HG02981 (cell line): ENCODE results near the gene APOE.
"Not testable (repeated sequence)": the region's sequence is repeated elsewhere in the genome, so short reads cannot be mapped to it uniquely, and the experiment has no call there.

Experiments
- ATAC-seq: cut with Tn5 transposase; IDR thresholded peaks from one replicate; pipeline ENCODE4 v1.9.1; 2021; ENCODE audit warnings: mild to moderate bottlenecking, moderate library complexity; ENCODE audit not compliant: unreplicated experiment

APOE gene

DNA sequence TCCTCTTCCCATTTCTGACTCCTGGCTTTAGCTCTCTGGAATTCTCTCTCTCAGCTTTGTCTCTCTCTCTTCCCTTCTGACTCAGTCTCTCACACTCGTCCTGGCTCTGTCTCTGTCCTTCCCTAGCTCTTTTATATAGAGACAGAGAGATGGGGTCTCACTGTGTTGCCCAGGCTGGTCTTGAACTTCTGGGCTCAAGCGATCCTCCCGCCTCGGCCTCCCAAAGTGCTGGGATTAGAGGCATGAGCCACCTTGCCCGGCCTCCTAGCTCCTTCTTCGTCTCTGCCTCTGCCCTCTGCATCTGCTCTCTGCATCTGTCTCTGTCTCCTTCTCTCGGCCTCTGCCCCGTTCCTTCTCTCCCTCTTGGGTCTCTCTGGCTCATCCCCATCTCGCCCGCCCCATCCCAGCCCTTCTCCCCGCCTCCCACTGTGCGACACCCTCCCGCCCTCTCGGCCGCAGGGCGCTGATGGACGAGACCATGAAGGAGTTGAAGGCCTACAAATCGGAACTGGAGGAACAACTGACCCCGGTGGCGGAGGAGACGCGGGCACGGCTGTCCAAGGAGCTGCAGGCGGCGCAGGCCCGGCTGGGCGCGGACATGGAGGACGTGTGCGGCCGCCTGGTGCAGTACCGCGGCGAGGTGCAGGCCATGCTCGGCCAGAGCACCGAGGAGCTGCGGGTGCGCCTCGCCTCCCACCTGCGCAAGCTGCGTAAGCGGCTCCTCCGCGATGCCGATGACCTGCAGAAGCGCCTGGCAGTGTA, 2.7 kb downstream of the APOE start:
- no peak for ATAC-seq

DNA sequence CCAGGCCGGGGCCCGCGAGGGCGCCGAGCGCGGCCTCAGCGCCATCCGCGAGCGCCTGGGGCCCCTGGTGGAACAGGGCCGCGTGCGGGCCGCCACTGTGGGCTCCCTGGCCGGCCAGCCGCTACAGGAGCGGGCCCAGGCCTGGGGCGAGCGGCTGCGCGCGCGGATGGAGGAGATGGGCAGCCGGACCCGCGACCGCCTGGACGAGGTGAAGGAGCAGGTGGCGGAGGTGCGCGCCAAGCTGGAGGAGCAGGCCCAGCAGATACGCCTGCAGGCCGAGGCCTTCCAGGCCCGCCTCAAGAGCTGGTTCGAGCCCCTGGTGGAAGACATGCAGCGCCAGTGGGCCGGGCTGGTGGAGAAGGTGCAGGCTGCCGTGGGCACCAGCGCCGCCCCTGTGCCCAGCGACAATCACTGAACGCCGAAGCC, 3.3 kb downstream of the APOE start:
- ATAC-seq = no peak

- ATAC-seq = no peak
Observed at GRCh38 chr19:44909775-44910174, 4.2 kb downstream of the APOE start.

DNA sequence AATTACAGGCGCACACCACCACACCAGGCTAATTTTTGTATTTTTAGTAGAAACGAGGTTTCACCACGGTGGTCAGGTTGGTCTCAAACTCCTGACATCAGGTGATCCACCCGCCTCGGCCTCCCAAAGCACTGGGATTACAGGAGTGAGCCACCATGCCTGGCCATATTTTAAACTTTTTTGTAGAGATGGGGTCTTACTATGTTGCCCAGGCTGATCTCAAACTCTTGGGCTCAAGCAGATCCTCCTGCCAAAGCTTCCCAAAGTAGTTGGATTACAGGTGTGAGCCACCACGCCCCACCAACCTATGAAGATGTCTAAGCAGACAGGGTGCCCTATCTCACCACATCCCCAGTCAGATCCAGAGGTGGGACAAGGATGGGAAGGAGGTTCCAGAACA, 6.3 kb downstream of the APOE start:
- ATAC-seq = not testable (repeated sequence)

- no peak for ATAC-seq
Observed at GRCh38 chr19:44912854-44913253, 7.3 kb downstream of the APOE start.

- ATAC-seq = not testable (repeated sequence)
Observed at GRCh38 chr19:44913512-44914432, 8.2 kb downstream of the APOE start.

- peak; percentile 89 for ATAC-seq
Observed at GRCh38 chr19:44914433-44915206, 9.0 kb downstream of the APOE start, which contains the start of gene APOC1. APOC1 (plus strand) TSS chr19:44914608; CDS start chr19:44914892, 284 bp downstream.

GRCh38 chr19:44924243-44924725, 18.7 kb downstream of the APOE start:
- no peak for ATAC-seq

DNA sequence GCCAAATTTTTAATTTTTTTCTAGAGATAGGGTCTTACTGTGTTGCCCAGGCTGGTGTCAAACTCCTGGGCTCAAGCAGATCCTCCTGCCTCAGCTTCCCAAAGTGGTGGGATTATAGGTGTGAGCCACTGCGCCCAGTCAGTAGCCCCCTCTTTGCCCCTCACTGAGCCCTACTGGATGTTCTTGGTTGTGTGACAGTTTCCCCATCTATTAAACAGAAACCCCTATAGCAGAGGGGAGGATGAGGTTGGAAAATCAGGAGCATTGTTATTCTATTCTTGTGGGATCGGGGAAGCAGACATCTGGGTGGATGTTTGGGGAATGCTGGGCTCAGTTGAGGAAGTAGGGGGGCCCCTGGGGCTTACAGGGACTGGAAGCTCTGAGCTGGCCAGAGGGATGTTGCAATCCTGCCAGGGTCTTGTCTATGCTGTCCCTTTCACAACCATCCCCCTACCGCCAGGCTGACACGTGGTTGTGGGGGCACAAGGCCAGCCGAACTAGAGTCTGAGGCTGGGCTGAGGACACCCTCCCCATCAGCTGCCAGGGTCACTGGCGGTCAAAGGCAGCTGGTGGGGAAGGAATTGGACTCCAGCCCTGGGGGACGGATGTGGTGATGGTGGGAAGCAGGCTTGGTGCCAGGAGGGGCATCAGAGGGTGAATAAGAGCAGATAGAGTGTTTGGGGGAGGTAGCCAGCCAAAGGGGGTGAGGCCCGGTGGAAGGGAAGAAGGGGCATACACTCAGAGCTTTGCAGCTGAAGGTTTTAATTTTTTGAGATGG, 19.7 kb downstream of the APOE start:
- ATAC-seq = no peak

GRCh38 chr19:44926245-44927077, 20.9 kb downstream of the APOE start:
- ATAC-seq = not testable (repeated sequence)

DNA sequence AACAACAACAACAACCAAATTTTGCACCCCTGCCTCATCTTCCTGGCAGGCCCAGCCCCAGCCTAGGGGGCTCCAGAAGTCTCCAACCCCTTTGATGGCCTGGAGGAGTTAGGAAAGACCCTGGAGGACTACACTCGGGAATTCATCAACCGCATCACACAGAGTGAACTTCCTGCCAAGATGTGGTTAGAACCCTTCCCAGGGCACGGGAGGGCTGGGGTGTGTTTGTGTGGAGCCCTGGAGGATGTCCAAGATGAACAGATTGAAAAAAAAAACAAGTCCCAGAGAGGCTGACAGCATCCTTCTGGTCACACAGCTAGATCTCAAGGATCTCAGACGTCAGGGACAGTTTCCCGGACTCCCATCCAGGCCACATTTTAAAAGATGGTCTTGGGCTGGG, 22.1 kb downstream of the APOE start:
- ATAC-seq = no peak

- ATAC-seq = no peak
Observed at GRCh38 chr19:44930088-44930487, 24.5 kb downstream of the APOE start.

DNA sequence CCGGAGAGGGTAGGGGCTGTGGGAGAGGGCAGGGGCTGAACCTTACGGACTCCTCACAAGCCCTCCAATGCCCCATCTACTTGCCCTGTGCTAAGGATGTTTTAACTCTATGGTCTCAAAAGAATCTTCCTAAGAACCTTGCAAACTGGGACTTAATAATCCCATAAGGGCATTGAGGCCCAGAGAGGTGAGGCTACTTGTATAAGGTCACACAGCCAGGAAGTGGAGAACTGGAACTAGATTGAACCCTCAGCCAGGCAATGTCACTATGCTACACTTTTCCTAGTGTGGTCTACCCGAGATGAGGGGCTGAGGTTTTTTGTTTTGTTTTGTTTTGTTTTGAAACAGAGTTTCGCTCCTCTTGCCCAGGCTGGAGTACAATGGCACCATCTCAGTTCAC, 25.9 kb downstream of the APOE start:
- ATAC-seq = no peak

- ATAC-seq = no peak
Observed at GRCh38 chr19:44939668-44940067, 34.1 kb downstream of the APOE start.

GRCh38 chr19:44942067-44942571, 36.5 kb downstream of the APOE start, which contains the start of gene APOC4:
APOC4 (plus strand) TSS chr19:44942237; CDS start chr19:44942278, 41 bp downstream.
- ATAC-seq = no peak

DNA sequence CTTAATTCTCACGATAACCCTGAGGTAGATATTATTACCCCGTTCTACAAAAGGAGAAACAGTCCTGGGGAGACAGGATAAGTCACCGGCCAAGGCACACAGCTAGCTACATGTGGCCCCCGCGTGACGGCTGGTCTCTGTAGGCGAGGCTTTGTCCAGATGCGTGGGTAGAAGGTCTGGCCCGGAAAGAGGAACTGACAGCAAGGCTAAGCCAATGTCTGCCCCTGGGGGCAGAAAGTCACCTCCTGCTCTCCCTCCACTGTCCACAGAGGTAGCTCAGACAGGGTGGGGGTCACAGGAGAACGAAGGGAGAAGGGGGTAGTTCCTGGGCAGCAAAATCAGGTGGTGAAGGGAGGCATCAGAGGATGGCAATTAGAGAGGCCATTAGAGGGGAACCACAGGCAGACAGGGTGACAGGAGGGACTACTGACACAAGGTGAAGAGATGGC, 38.2 kb downstream of the APOE start:
- ATAC-seq = peak; percentile 53

DNA sequence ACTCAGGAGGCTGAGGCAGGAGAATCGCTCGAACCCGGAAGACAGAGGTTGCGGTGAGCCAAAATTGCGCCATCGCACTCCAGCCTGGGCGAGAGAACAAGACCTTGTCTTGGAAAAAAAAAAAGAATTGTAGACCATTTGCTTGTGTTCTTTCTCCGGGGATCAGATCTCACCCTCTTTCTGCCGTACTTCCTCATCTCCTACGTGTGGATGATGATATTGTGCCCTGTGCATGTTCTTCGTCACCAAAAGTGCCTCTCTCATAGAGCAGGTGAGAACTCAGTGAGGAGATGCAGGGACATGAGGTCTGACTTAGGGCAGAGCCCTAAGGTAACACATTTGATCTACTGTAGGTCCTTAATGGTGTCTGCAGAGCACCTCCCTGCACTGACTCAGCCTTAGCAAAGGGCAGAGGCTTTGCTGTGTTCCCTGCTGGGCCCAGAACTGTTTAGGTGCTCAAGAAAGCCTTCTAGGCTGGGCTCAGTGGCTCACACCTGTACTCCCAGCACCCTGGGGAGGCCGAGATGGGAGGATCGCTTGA, 41.5 kb downstream of the APOE start:
- no peak for ATAC-seq

DNA sequence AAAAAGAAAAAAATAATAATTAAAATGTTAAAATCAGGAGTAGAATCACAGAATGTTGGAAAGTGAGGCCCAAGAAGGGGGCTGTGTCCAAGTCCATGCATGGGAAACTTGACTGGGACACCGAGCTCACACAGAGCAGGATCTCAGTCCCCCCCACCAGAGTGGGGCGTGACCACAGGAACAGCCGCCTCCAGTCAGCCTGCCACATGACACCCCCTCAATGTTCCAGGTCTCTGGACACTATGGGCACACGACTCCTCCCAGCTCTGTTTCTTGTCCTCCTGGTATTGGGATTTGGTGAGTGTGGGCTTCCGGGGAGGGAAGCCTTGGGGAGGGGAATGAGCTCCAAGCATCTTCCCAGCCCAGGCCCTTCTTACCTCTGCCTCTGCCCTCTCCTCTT, 42.6 kb downstream of the APOE start:
- ATAC-seq = no peak
